ENCODE measurements around the gene ARHGAP15. TPM values are rescaled to one million over a fixed set of nuclear protein-coding genes. Genes with fewer than 3 reads are reported as not detected.

Gene ARHGAP15
- total RNA-seq, 1 experiment from 2014 or later = 0.71 TPM

DNA sequence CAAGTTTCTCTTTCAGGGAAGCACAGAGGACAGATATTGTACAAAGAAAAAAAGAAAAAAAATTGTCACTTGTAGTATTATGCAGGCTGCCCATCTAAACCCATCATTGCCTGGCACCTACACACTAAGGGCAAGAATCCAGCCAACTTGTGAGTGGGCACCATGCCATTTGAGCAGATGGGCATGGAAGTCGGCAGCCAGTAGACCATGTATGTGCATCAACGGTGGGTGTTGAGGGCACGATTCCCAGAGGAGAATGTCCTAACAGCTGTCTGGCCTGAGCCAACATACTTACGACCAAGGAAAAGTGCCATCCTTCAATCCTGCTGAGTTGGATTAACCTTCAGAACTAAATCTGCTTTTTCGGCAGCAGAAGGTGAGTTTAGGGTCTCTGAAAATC lies 63.9 kb downstream of the ARHGAP15 start:
- DNase-seq (ENCODE audit: low read depth, low spot score) = no peak
- in situ Hi-C loops (cut with HindIII; ENCODE audit: low pct_unique_long_range_greater_than_20kb, low sequenced_read_pairs) = no loop called here

DNA sequence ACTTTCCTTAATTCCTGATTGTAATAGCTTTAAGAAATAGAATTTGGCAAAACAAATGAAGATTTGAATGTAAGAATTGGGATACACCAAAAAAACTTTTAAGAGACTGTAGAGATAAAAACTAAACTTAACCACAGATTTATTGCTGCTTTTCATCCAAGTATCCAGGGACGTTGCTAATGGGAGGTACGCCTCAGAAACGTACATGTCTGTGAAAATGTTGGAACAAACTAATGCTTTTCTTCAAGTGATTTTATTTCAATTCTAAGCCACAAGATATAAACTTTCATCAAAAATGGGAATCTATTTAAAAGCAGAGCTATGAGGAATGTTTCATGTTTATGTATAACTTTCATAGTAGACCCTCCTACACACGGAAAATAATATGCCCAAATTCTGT lies 66.3 kb downstream of the ARHGAP15 start:
- in situ Hi-C loops (cut with HindIII; ENCODE audit: low pct_unique_long_range_greater_than_20kb, low sequenced_read_pairs) = no loop called here
- no peak for DNase-seq (ENCODE audit: low read depth, low spot score)

DNA sequence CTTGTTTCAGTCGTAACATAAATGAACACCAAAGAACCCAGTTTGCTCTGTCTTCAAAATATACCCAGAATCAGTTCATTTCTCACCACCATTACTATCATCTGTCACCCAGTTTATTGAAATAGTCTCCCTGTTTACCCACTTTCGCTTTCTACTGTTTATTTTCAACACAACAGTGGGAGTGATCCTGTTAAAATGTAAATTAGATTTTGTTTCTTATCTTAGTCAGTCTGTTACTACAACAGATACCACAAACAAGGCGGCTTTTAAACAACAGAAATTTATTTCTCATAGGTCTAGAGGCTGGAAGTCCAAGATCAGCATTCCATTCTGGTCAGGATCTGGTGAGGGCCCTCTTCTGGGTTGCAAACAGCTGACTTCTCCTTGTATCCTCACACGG lies 74.8 kb downstream of the ARHGAP15 start:
- DNase-seq (ENCODE audit: low read depth, low spot score) = no peak
- in situ Hi-C loops (cut with HindIII; ENCODE audit: low pct_unique_long_range_greater_than_20kb, low sequenced_read_pairs) = no loop called here

DNA sequence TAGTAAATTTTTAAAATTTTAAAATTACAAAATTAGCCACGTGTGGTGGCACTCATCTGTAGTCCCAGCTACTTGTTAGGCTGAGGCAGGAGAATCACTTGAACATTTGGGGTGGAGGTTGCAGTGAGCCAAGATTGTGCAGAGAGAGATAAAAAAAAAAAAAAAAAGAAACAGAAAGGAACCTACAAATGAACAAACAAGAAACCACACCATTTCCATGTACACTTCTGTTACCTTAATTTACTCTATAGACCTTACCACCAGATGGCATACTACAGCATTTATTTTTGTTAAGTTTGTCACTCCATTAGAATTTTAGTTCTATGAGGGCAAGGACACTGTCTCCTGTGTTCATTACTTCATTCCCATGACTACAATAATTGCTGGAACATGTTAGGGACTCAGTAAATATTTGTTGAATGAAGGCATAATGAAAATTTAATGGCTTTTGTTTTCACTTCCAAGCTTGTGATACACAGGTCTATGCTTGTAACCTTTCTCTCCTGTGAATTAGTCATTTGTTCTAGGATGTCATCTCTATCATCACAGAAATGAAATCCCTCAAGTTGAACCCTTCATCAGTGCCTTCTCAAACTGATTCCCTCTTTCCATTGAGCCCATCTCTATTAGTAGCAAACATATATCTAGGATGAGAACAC lies 76.0 kb downstream of the ARHGAP15 start:
- in situ Hi-C loops (cut with HindIII; ENCODE audit: low pct_unique_long_range_greater_than_20kb, low sequenced_read_pairs) = no loop called here
- DNase-seq (ENCODE audit: low read depth, low spot score) = peak; percentile 39

DNA sequence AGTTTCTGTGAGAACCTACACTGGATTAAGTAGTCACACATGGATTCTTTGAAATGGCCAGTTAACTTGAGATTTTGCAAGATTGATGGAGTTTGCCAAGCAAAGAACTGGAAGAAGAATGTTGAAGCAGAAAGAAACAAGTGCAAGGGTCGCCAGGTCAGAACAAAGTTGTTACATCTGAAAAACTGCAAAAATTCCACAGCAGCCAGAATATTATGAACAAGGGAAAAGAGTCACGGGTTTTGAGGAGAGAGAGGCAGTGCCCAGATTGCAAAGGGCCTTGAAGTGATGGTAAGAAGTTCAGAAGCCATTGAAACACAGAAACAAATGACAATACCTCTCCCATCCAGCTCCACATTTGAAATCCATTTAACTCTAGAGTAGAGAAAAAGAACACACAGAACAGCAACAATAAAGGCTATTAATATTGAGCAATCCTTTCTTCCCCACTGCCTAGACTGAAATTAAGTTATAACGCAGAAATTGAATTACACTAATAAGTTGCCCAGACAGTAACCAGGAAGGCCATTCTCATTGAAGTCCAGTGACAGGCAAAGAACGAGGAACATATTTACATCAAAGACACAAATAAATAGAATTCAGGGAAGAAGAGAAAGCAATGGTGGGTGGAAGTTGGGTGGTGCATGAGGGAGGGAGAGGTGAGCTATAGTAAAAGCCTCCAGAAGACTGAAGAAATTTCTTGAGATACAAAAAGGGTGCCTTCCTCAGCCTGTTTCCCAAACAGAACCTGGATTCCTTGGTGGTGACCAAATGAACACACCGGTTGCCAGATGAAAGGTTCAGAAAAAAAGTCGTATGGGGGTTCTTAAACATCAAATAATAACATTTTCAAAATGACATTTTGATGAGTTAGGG lies 80.6 kb downstream of the ARHGAP15 start:
- in situ Hi-C loops (cut with HindIII; ENCODE audit: low pct_unique_long_range_greater_than_20kb, low sequenced_read_pairs) = no loop called here

DNA sequence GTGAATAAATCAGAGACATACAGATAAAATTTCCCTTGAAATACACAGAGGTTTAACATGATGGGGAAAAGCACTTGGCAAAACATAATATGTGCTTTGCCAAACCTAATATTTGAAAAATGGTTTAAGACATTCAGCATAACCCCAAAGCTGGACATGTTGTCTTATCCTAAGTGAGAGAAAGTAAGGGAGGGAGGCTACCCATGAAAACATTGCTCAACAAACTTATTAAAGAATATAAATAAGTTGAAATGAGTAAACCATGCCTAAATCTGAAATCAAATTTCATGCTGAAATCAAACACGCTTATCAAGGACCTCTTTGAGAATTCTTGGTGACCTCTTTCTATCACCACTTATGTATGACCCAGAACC lies 81.2 kb downstream of the ARHGAP15 start:
- DNase-seq (ENCODE audit: low read depth, low spot score) = no peak
- in situ Hi-C loops (cut with HindIII; ENCODE audit: low pct_unique_long_range_greater_than_20kb, low sequenced_read_pairs) = no loop called here

More for the DNA sequence above, 80.6 kb downstream of the ARHGAP15 start:
- no peak for DNase-seq (ENCODE audit: low read depth, low spot score)

DNA sequence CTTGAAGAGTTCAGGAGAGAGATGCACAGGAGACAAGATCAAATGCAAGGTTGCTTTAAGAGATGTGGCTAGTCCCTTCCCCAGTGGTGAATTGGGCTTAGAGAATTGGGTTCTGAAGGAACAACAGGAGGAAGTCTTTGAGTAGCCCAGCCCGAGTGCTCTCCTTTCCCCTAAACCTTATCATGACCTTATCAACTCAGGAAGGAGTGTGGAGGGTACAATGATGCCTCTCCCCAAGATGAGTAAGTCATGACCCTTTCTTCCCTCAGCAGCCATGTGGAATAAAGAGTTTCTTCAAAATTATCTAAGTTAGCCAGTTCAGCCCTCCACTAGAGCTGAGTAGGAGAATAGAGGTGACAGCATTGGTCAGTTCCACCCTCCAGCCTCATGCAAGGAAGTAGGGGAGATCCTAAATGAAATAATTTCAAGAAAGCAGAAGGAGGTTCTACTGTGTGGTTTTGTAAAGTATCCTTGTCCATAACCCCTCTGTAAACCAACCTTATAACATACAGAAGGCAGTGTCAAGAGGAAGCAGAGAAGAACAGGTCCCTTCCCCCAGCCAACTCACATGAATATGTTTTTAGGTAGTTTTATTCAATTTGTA lies 88.4 kb downstream of the ARHGAP15 start:
- DNase-seq (ENCODE audit: low read depth, low spot score) = no peak
- in situ Hi-C loops (cut with HindIII; ENCODE audit: low pct_unique_long_range_greater_than_20kb, low sequenced_read_pairs) = no loop called here

DNA sequence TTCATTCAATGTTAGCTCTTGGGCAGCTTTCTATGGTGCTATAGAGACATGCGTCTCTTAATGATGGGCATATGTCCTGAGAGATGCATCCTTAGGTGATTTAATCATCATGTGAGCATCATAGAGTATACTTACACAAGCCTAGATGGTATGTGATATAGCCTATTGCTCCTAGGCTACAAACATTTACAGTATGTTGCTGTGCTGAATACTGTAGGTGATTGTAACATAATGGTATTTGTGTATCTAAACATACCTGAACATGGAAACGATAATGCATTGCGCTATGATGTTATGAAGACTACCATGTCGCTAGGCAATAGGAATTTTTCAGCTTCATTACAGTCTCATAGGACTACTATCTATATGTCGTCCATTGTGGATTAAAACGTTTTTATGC lies 89.4 kb downstream of the ARHGAP15 start:
- DNase-seq (ENCODE audit: low read depth, low spot score) = no peak
- in situ Hi-C loops (cut with HindIII; ENCODE audit: low pct_unique_long_range_greater_than_20kb, low sequenced_read_pairs) = no loop called here

DNA sequence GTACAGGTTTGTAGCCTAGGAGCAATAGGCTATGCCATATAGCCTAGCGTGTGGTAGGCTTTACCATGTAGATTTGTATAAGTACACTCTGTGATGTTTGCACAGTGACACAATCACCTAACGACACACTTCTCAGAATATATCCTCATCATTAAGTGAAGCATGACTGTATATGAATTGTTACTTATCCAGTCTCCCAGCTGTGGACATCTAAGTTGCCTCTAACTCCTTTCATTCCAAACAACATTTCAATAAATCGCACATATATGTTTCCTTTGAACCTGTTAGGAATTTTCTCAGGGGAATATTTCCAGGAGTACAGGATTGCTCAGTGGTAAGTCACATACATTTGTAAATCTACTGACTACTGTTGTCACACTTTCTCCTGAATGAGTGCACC lies 90.0 kb downstream of the ARHGAP15 start:
- in situ Hi-C loops (cut with HindIII; ENCODE audit: low pct_unique_long_range_greater_than_20kb, low sequenced_read_pairs) = no loop called here
- no peak for DNase-seq (ENCODE audit: low read depth, low spot score)

DNA sequence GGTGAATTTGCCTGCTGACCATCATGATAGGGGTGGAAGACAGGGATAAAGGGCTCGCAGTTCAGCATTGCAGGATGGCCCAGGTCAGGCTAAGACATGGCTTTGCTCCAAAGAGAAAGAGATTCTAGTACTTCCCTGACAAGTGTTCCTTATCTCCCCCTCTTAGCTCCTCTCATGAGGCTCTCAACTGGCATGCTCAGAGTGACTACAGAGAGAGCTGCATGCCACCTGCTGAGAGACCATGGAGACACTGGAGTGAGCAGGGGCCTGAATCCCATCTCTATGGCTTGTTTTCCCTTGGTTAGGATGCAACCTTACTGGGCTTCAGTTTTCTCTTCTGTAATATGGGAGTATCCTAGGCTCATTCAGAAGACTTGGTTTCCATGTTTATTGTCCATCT lies 94.3 kb downstream of the ARHGAP15 start:
- in situ Hi-C loops (cut with HindIII; ENCODE audit: low pct_unique_long_range_greater_than_20kb, low sequenced_read_pairs) = no loop called here
- no peak for DNase-seq (ENCODE audit: low read depth, low spot score)

DNA sequence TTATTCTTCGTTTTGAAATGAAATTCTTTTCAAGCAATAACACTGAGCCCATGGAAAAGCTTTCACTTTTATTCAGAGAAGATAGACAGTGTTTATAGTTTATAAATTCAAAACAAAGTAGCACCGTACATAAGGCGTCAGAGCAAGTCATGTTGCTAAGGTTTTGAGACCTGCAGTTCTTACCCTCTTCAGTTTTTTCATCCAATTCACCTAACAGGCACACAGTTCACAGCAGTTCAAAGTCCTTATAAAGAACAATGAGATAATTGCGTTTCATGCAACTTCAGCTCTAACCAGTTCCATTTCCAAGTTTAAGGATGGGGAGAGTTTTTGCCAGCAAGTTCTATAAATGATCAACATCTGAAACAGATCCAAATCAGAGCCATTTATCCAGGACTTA lies 96.7 kb downstream of the ARHGAP15 start:
- DNase-seq (ENCODE audit: low read depth, low spot score) = no peak
- in situ Hi-C loops (cut with HindIII; ENCODE audit: low pct_unique_long_range_greater_than_20kb, low sequenced_read_pairs) = no loop called here

DNA sequence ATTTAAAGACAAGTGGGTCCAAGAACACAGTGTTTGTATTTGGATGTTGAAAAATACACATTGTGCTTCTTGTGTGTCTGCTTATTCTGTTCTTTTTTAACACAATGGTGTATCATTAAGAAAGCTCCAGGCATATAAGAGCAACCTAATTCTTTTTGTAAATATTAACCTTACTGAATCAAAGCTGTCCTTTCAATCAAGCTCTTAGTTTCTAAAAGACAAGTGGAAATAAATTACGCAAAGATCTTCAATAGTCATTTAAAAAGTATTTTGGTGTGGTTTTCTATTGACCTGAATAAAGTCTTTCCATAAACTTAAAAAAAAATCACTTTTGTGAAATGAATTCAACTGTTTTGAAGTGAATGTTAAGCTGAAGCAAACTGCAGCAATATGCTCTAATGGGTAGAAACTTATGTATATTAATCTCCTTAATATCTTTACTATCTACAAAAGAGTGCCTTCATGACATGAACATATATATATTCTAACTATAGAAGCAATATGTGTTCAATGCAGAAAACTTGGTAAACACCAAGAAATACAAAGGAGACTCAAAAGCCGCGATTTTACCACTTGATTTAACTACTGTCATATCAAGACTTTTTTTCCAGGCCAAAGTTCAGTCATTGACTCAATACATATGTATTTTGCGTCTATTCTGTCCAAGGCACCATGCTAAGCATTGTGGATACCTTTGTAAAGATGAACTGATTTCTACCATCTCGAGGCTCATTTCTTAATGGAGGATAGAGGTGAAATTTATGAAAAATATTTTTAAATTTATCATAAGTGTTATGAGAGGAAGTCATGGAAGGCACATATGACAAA lies 97.7 kb downstream of the ARHGAP15 start:
- in situ Hi-C loops (cut with HindIII; ENCODE audit: low pct_unique_long_range_greater_than_20kb, low sequenced_read_pairs) = no loop called here
- DNase-seq (ENCODE audit: low read depth, low spot score) = no peak

DNA sequence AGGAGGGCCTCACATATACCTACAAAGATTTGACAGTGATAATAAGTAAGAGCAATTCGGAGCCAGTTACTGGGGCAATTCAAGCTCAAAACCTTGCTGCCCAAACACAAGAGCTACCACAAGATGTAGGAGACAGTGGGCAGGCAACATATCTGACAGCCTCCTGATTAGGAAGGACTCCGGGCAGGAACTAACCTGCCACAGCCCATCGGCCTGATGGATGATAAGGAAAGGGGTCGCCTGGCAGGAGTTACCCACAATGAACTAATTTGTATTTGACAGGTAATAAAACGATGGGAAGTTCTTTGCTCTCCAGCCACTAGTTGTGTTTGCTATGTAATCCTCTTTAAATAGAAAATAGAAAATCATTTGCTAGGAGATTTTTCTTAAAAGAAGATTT lies 100.2 kb downstream of the ARHGAP15 start:
- in situ Hi-C loops (cut with HindIII; ENCODE audit: low pct_unique_long_range_greater_than_20kb, low sequenced_read_pairs) = no loop called here
- no peak for DNase-seq (ENCODE audit: low read depth, low spot score)

DNA sequence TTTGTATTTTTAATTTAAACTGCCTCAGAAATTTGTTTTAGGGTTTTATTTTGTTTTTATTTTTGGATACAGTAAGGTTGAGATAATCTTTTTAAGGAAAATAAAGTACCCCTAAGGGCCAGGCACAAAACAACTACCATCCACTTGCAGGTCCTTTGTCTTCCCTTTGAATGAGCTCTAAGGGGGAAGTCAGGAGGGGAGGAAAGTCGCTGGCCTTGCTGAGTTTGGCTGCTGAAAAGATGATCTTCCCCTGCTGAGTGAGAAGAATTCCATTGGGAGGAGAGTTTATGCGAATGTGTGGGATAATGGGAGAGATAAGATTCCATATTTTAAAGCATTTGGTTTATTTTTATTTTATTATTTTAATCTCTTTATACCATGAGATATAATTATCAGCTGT lies 100.7 kb downstream of the ARHGAP15 start:
- in situ Hi-C loops (cut with HindIII; ENCODE audit: low pct_unique_long_range_greater_than_20kb, low sequenced_read_pairs) = no loop called here
- DNase-seq (ENCODE audit: low read depth, low spot score) = no peak

DNA sequence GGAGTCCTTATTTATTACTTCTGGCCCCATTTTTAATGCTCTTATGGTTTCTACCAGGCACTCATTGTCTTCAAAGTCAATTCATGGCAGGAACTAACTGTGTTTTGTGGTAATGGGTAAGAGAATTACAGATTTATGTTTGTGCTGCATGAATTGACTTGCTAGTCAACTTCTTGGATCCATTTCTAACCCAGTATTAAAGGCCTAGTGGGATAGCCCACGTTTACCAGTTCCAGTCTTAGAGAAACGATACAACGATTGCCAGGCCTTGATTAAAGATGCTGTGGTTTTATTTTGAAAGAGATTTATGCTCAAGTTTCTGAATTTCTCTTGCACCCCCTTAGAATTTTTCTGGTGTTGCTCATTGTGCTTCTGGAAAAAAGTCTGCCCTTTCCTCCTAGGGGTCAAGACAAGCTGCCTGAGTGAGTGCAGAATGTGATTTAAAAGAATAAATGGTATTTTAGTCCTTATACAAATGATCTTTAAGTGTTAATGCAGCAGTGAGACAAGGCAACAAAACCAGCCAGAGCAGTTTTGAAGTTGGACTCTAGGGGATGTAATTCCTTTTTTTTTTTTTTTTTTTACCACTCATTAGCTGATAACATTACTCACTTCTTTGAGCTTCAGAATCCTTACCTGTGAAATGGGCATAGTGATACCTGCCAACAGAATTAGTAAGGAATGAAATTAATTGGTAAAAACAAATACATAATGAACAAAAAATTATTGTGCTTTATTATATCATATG lies 101.5 kb downstream of the ARHGAP15 start:
- in situ Hi-C loops (cut with HindIII; ENCODE audit: low pct_unique_long_range_greater_than_20kb, low sequenced_read_pairs) = no loop called here
- DNase-seq (ENCODE audit: low read depth, low spot score) = no peak

DNA sequence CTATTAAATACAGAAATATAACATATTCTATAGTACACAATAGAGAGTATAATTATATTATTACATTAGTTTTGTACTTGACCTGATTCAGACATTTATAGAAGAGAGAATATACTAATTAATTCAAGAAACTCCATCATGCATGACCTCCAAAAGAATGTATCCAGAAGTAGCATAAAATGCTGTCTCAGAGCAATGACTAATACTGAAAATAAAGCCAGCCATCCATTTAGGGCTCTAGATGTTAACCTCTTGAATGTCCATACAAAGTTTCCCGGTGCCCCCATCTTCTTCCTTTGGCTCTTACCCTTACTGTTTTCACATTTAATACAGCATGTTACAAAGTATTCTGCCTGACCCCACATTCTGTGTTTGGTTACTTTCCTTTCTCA lies 102.0 kb downstream of the ARHGAP15 start:
- no peak for DNase-seq (ENCODE audit: low read depth, low spot score)
- in situ Hi-C loops (cut with HindIII; ENCODE audit: low pct_unique_long_range_greater_than_20kb, low sequenced_read_pairs) = no loop called here

DNA sequence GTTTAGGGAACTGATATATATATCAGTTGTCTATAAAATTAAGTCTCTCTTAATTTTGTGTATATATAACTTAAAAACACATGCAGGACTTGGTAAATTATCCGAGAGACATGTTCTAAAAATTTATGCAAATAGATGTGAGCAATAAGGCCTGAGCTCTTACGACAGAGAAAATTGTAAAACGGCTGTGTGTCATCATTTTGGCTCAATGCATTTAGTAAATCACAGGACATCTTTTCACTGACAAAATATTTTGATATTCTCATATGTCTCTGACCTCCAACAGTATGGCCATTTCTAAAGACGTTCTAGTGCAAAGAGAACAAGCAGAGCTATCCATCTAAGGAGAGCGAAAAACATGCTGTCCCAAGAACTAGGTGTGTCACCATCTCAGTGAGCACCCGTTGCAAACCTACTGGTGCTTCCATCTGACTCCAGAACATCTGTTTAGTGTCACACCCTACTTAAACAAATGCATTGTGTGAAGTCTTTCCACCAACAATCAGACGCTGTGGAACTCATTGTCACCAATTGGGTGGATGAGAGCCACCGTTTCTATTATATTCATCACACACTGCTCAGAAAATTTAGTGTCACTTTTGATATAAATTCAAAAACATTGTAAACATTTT lies 108.0 kb downstream of the ARHGAP15 start:
- in situ Hi-C loops (cut with HindIII; ENCODE audit: low pct_unique_long_range_greater_than_20kb, low sequenced_read_pairs) = no loop called here

More for the DNA sequence above, 108.0 kb downstream of the ARHGAP15 start:
- no peak for DNase-seq (ENCODE audit: low read depth, low spot score)

Data from SK-MEL-5 (cell line).